ENCODE measurements around the gene PLAGL2. TPM values are rescaled to one million over a fixed set of nuclear protein-coding genes. Genes with fewer than 3 reads are reported as not detected.
"Not testable (repeated sequence)": the region's sequence is repeated elsewhere in the genome, so short reads cannot be mapped to it uniquely, and the experiment has no call there.

PLAGL2 gene
- total RNA-seq, 2 experiments from 2014 or later = 9.8 to 40.3 TPM

DNA sequence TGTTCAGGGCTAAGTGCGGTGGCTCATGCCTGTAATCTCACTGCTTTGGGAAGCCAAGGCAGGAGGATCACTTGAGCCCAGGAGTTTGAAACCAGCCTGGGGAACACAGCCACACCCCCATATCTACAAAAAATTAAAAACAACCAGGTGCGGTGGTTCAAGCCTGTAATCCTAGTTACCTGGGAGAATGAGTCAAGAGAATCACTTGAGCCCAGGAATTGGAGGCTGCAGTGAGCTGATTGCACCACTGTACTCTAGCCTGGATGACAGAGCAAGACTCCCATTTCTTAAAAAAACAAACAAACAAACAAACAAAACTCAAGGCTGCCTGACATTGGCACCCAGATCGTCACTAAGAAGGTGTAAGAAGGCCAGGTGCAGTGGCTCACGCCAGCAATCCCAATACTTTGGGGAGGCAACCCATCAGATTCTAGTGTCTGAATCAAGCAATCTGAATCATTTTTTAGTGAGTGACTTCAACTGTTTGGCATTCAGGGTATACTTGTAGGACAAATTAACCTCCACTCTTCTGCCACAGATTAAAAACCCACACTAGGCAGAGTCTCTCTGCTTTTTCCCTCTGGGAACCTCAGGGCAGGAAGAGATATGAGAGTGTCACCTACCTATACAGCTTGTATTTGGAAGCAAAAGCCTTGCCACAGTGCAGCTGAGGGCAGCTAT is 6.1 kb downstream of the PLAGL2 start:
- no TSS peak for BruUV-seq (replicated peaks)
- peaks cover 23% of the 10 kb centered on the region for H4K20me1 ChIP-seq (ENCODE audit: insufficient read depth, low read length)
- peaks cover 26% of the 10 kb centered on the region for H3K4me1 ChIP-seq (ENCODE audit: insufficient read depth, low read length, poor library complexity, severe bottlenecking)
- H3K9me2 ChIP-seq (ENCODE audit: insufficient read depth, low read length) = no peaks in the 10 kb centered on the region
- peaks cover 91% of the 10 kb centered on the region for H3K36me3 ChIP-seq (ENCODE audit: insufficient read depth, low read length)
- no peak overlapping the region for H3K4me2 ChIP-seq (ENCODE audit: low read length)
- peaks cover 81% of the 10 kb centered on the region for H3K79me2 ChIP-seq (ENCODE audit: insufficient read depth, low read depth, low read length)
- H3K27ac ChIP-seq (ENCODE audit: low read depth, low read length, poor library complexity, severe bottlenecking) = no peak overlapping the region
- intact Hi-C loops (cut with micrococcal nuclease; ENCODE audit: unreplicated experiment) = no loop called here
- TF ChIP-seq, protein P1, sequence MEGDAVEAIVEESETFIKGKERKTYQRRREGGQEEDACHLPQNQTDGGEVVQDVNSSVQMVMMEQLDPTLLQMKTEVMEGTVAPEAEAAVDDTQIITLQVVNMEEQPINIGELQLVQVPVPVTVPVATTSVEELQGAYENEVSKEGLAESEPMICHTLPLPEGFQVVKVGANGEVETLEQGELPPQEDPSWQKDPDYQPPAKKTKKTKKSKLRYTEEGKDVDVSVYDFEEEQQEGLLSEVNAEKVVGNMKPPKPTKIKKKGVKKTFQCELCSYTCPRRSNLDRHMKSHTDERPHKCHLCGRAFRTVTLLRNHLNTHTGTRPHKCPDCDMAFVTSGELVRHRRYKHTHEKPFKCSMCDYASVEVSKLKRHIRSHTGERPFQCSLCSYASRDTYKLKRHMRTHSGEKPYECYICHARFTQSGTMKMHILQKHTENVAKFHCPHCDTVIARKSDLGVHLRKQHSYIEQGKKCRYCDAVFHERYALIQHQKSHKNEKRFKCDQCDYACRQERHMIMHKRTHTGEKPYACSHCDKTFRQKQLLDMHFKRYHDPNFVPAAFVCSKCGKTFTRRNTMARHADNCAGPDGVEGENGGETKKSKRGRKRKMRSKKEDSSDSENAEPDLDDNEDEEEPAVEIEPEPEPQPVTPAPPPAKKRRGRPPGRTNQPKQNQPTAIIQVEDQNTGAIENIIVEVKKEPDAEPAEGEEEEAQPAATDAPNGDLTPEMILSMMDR (conservative IDR thresholded peaks at IDR 0.05; ENCODE audit: low read length) = no peak
- no peak for TF ChIP-seq EZH2phosphoT487 (IDR thresholded peaks at IDR 0.05; ENCODE audit: borderline replicate concordance, low read depth, low read length)
- no peaks in the 10 kb centered on the region for H3K9me3 ChIP-seq (ENCODE audit: low read length)
- H2AFZ ChIP-seq (ENCODE audit: low read length) = no peak overlapping the region
- DNase-seq (ENCODE audit: low spot score) = no peak
- CTCF ChIA-PET (ENCODE audit: unreplicated experiment) = no interaction called here
- H3K4me3 ChIP-seq (ENCODE audit: low read depth, low read length, poor library complexity, severe bottlenecking) = no peak overlapping the region
- POLR2A ChIA-PET = interaction anchor here (0.9 kb wide), 1 partner anchor 75 kb away, joined by 3 read pairs; no protein-coding TSS in a partner anchor

- DNase-seq (ENCODE audit: low spot score) = no peak
- Histone ChIP-seq H3K27ac (ENCODE audit: low read depth, low read length, poor library complexity, severe bottlenecking) (no peak overlapping the region), H4K20me1 (ENCODE audit: insufficient read depth, low read length) (peaks cover 2% of the 10 kb centered on the region), H3K4me1 (ENCODE audit: insufficient read depth, low read length, poor library complexity, severe bottlenecking) (peaks cover 2% of the 10 kb centered on the region), H3K79me2 (ENCODE audit: insufficient read depth, low read depth, low read length) (peaks cover 57% of the 10 kb centered on the region), H3K9me3 (ENCODE audit: low read length) (no peaks in the 10 kb centered on the region), H3K9me2 (ENCODE audit: insufficient read depth, low read length) (no peaks in the 10 kb centered on the region), H3K4me3 (ENCODE audit: low read depth, low read length, poor library complexity, severe bottlenecking) (no peak overlapping the region), H3K36me3 (ENCODE audit: insufficient read depth, low read length) (peaks cover 100% of the 10 kb centered on the region), H3K4me2 (ENCODE audit: low read length) (no peak overlapping the region), H2AFZ (ENCODE audit: low read length) (no peak overlapping the region)
- intact Hi-C loops (cut with micrococcal nuclease; ENCODE audit: unreplicated experiment) = no loop called here
- POLR2A ChIA-PET = no interaction called here
- CTCF ChIA-PET (ENCODE audit: unreplicated experiment) = no interaction called here
- TF ChIP-seq, protein P1 (conservative IDR thresholded peaks at IDR 0.05; ENCODE audit: low read length) = no peak
- no peak for TF ChIP-seq EZH2phosphoT487 (IDR thresholded peaks at IDR 0.05; ENCODE audit: borderline replicate concordance, low read depth, low read length)
- BruUV-seq (replicated peaks) = no TSS peak
Observed at GRCh38 chr20:32199006-32199405, 8.5 kb downstream of the PLAGL2 start.

- POLR2A ChIA-PET; intact Hi-C loops (cut with micrococcal nuclease; ENCODE audit: unreplicated experiment); H3K9me3 ChIP-seq (ENCODE audit: low read length); H3K4me3 ChIP-seq (ENCODE audit: low read depth, low read length, poor library complexity, severe bottlenecking); BruUV-seq (replicated peaks); H2AFZ ChIP-seq (ENCODE audit: low read length); DNase-seq (ENCODE audit: low spot score); H4K20me1 ChIP-seq (ENCODE audit: insufficient read depth, low read length); H3K4me1 ChIP-seq (ENCODE audit: insufficient read depth, low read length, poor library complexity, severe bottlenecking); H3K9me2 ChIP-seq (ENCODE audit: insufficient read depth, low read length); H3K27ac ChIP-seq (ENCODE audit: low read depth, low read length, poor library complexity, severe bottlenecking); H3K4me2 ChIP-seq (ENCODE audit: low read length): not testable (repeated sequence)
- CTCF ChIA-PET (ENCODE audit: unreplicated experiment) = interaction anchor here (0.6 kb wide), 1 partner anchor 104 kb away, joined by 3 read pairs; no protein-coding TSS in a partner anchor
- peaks cover 38% of the 10 kb centered on the region for H3K79me2 ChIP-seq (ENCODE audit: insufficient read depth, low read depth, low read length)
- H3K36me3 ChIP-seq (ENCODE audit: insufficient read depth, low read length) = peaks cover 98% of the 10 kb centered on the region
- TF ChIP-seq, protein P1 (conservative IDR thresholded peaks at IDR 0.05; ENCODE audit: low read length) = peak; percentile 47
Observed at GRCh38 chr20:32197136-32197535, 10.4 kb downstream of the PLAGL2 start.

DNA sequence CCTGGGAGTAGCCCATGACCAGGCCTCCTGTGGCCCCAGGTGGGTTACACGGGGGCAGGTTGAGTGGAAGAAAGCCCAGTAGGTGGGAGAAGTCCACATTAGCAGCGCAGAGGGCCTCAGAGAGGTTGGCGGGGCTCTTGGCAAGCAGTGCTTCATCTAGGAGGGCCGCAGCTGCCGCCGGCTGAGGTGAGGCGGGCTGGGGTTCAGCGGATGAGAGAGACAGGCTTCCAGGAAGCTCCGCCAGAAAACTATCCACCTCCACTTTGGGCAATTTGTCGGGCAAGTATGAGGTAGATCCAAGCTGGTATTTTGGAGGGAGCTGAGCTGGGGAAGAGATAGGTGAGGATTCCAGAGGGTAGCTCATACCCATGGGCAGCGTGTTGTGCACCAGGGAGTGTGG is 10.9 kb downstream of the PLAGL2 start:
- BruUV-seq (replicated peaks); DNase-seq (ENCODE audit: low spot score): not testable (repeated sequence)

More for the DNA sequence above, 10.9 kb downstream of the PLAGL2 start:
- H2AFZ ChIP-seq (ENCODE audit: low read length); H3K4me2 ChIP-seq (ENCODE audit: low read length); H3K27ac ChIP-seq (ENCODE audit: low read depth, low read length, poor library complexity, severe bottlenecking); POLR2A ChIA-PET; H3K9me2 ChIP-seq (ENCODE audit: insufficient read depth, low read length); intact Hi-C loops (cut with micrococcal nuclease; ENCODE audit: unreplicated experiment); H3K9me3 ChIP-seq (ENCODE audit: low read length); H3K4me3 ChIP-seq (ENCODE audit: low read depth, low read length, poor library complexity, severe bottlenecking); H4K20me1 ChIP-seq (ENCODE audit: insufficient read depth, low read length); H3K4me1 ChIP-seq (ENCODE audit: insufficient read depth, low read length, poor library complexity, severe bottlenecking): not testable (repeated sequence)
- H3K36me3 ChIP-seq (ENCODE audit: insufficient read depth, low read length) = peaks cover 98% of the 10 kb centered on the region
- CTCF ChIA-PET (ENCODE audit: unreplicated experiment) = interaction anchor here (0.6 kb wide), 1 partner anchor 104 kb away, joined by 3 read pairs; no protein-coding TSS in a partner anchor
- H3K79me2 ChIP-seq (ENCODE audit: insufficient read depth, low read depth, low read length) = peaks cover 33% of the 10 kb centered on the region
